Smooth muscle cell (in vitro differentiated cells): ENCODE results near the gene EEF1G. TPM values are rescaled to one million over a fixed set of nuclear protein-coding genes. Genes with fewer than 3 reads are reported as not detected.
"Not testable (repeated sequence)": the region's sequence is repeated elsewhere in the genome, so short reads cannot be mapped to it uniquely, and the experiment has no call there.

Experiments
- DNase-seq: peaks from one replicate; lab custom pipeline; 2025; ENCODE audit not compliant: unreplicated experiment; lab: John Stamatoyannopoulos, UW
- H2AFZ ChIP-seq: fragments of 200-600 bp; sonication (generic); 2 replicates; pipeline ENCODE4 v1.6.0; 2016; ENCODE audit warnings: antibody characterized with exemption, low read depth, mild to moderate bottlenecking
- H3F3A ChIP-seq: fragments of 200-600 bp; sonication (generic); 2 replicates; pipeline ENCODE4 v1.6.0; 2017; ENCODE audit warnings: antibody characterized with exemption, low read depth
- H3K27ac ChIP-seq: fragments of 200-600 bp; sonication (generic); 2 replicates; pipeline ENCODE4 v1.5.1; 2016; ENCODE audit warnings: low read depth, mild to moderate bottlenecking
- H3K27me3 ChIP-seq: fragments of 200-600 bp; sonication (generic); 2 replicates; pipeline ENCODE4 v1.6.1; 2016; ENCODE audit warnings: low read depth, mild to moderate bottlenecking
- H3K36me3 ChIP-seq: fragments of 200-600 bp; sonication (generic); 2 replicates; pipeline ENCODE4 v1.5.1; 2016; ENCODE audit warnings: low read depth
- H3K4me1 ChIP-seq: fragments of 200-600 bp; sonication (generic); 2 replicates; pipeline ENCODE4 v1.5.1; 2016; ENCODE audit warnings: low read depth
- H3K4me2 ChIP-seq: fragments of 200-600 bp; sonication (generic); 2 replicates; pipeline ENCODE4 v1.6.0; 2016; ENCODE audit warnings: mild to moderate bottlenecking
- H3K4me3 ChIP-seq: fragments of 200-600 bp; sonication (generic); 2 replicates; pipeline ENCODE4 v1.5.1; 2016; ENCODE audit warnings: mild to moderate bottlenecking
- H3K79me2 ChIP-seq: fragments of 200-600 bp; sonication (generic); 2 replicates; pipeline ENCODE4 v1.6.0; 2016; ENCODE audit warnings: low read depth, mild to moderate bottlenecking
- H3K9ac ChIP-seq: fragments of 200-600 bp; sonication (generic); 2 replicates; pipeline ENCODE4 v1.6.0; 2016; ENCODE audit warnings: low read depth
- H3K9me3 ChIP-seq: fragments of 200-600 bp; sonication (generic); replicated peaks from 2 replicates; pipeline ENCODE4 v1.5.1; 2016; ENCODE audit warnings: low read depth
- H4K20me1 ChIP-seq: fragments of 200-600 bp; sonication (generic); 2 replicates; pipeline ENCODE4 v1.6.0; 2016; ENCODE audit warnings: low read depth
- CTCF ChIP-seq: fragments of 200-600 bp; sonication (generic); IDR thresholded peaks from 2 replicates; pipeline ENCODE4 v1.5.1; 2017; ENCODE audit warnings: borderline replicate concordance, mild to moderate bottlenecking, antibody characterized with exemption; ENCODE audit not compliant: insufficient read depth, poor library complexity, severe bottlenecking
- WGBS: methylation state at CpG from one replicate; pipeline ENCODE4 v1.1.7; 2016; ENCODE audit warnings: low lambda C conversion rate; 5-methylcytosine and 5-hydroxymethylcytosine counted together
- polyA plus RNA-seq: library from polyadenylated mRNA; unstranded; fragments of >200 nt; fragmentation: Nextera tagmentation; extraction: Ambion mirVana; gene quantifications from 2 replicates; pipeline ENCODE4 v1.2.1, GENCODE V29; 2016
- total RNA-seq: library from RNA; depleted of rRNA; stranded (reverse); fragments of >200 nt; gene quantifications from 2 replicates; pipeline ENCODE4 v1.2.3, GENCODE V29; 2014

EEF1G gene
- total and polyA plus RNA-seq, 2 experiments from 2014 or later, result 433 to 773 TPM

DNA sequence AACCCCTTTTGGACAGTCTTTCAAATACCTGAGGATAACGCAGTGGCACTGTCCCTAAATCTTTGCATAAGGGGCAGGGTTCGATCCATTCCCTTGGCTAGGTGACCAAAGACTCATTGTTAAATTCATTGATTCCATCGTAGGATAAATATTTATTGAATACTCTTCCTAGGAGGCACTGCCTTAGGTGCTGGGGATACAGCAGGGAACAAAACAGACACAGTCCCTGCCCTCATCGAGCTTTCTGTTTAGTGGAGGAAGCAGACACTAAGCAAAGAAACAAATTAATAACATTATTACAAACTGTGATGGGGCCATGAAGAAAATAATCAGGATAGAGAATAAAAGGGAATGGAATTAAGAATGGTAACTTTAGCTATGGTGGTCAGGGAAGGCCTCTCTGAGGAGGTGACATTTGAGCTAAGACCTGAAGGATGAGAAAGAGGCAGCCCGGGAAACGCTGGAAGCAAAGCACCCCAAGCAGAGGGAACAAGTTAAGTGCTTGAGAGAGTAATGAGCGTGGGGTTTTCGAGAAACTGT is 47.4 kb upstream of the EEF1G start:
- no peaks in the 10 kb centered on the region for H4K20me1 ChIP-seq

GRCh38 chr11:62616957-62617356 is 43.3 kb upstream of the EEF1G start:
- H3K4me1 ChIP-seq, H3K4me3 ChIP-seq, H3K27me3 ChIP-seq, H3K27ac ChIP-seq, H4K20me1 ChIP-seq, H3K36me3 ChIP-seq, H3K9ac ChIP-seq, H3K9me3 ChIP-seq, H2AFZ ChIP-seq, H3K4me2 ChIP-seq, DNase-seq: not testable (repeated sequence)
- H3F3A ChIP-seq, result peaks cover 23% of the 10 kb centered on the region
- WGBS, result 97% methylated on average over 14 of the region's 14 CpGs
- H3K79me2 ChIP-seq, result peaks cover 13% of the 10 kb centered on the region

More for the DNA sequence above, 47.4 kb upstream of the EEF1G start:
- Histone ChIP-seq H3K27me3 (no peaks in the 10 kb centered on the region), H2AFZ (no peak overlapping the region), H3K36me3 (no peaks in the 10 kb centered on the region), H3K9ac (peak overlapping the region; percentile 43), H3K27ac (peak overlapping the region; percentile 92), H3K79me2 (peaks cover 13% of the 10 kb centered on the region), H3K4me2 (peak overlapping the region; percentile 97), H3K9me3 (no peaks in the 10 kb centered on the region), H3F3A (peaks cover 29% of the 10 kb centered on the region), H3K4me3 (peak overlapping the region; percentile 57), H3K4me1 (peaks cover 10% of the 10 kb centered on the region)
- 43% methylated on average over 8 of the region's 8 CpGs for whole genome bisulfite sequencing
- TF ChIP-seq CTCF, result no peak
- no peak for DNase-seq

GRCh38 chr11:62615521-62615920 is 41.8 kb upstream of the EEF1G start:
- no peaks in the 10 kb centered on the region for H3K36me3 ChIP-seq
- H3K4me3 ChIP-seq, result no peak overlapping the region
- H3K4me2 ChIP-seq, result no peak overlapping the region
- H3K27me3 ChIP-seq, result no peaks in the 10 kb centered on the region
- peaks cover 13% of the 10 kb centered on the region for H3K4me1 ChIP-seq
- DNase-seq, result no peak
- H2AFZ ChIP-seq, result no peak overlapping the region
- no peak overlapping the region for H3K27ac ChIP-seq
- peaks cover 13% of the 10 kb centered on the region for H3F3A ChIP-seq
- H3K9me3 ChIP-seq, result no peaks in the 10 kb centered on the region
- 95% methylated on average over 7 of the region's 7 CpGs for WGBS
- no peaks in the 10 kb centered on the region for H4K20me1 ChIP-seq
- H3K9ac ChIP-seq, result no peak overlapping the region
- H3K79me2 ChIP-seq, result peaks cover 15% of the 10 kb centered on the region
- no peak for TF ChIP-seq CTCF

- H3K79me2 ChIP-seq, result peaks cover 8% of the 10 kb centered on the region
- H3K27me3 ChIP-seq, result no peaks in the 10 kb centered on the region
- WGBS, result 73% methylated on average over 8 of the region's 8 CpGs
- DNase-seq, result no peak
- no peak for TF ChIP-seq CTCF
- peaks cover 12% of the 10 kb centered on the region for H3F3A ChIP-seq
- H3K4me1 ChIP-seq, result peaks cover 11% of the 10 kb centered on the region
- no peaks in the 10 kb centered on the region for H3K9me3 ChIP-seq
- H3K4me2 ChIP-seq, result no peak overlapping the region
- H3K4me3 ChIP-seq, result no peak overlapping the region
- no peaks in the 10 kb centered on the region for H4K20me1 ChIP-seq
- H3K36me3 ChIP-seq, result no peaks in the 10 kb centered on the region
- H3K27ac ChIP-seq, result peak overlapping the region; percentile 44
- H3K9ac ChIP-seq, result no peak overlapping the region
- H2AFZ ChIP-seq, result no peak overlapping the region
Measured at GRCh38 chr11:62614275-62614674, 40.6 kb upstream of the EEF1G start.
